ENCODE results near the gene CD48. TPM values are rescaled to one million over a fixed set of nuclear protein-coding genes. Genes with fewer than 3 reads are reported as not detected.

CD48 gene
- total RNA-seq, 1 donor from 2014 or later: not detected

GRCh38 chr1:160742428-160743127 is 31.0 kb upstream of the CD48 start:
- Mint-ChIP-seq H3K27ac (ENCODE audit: unreplicated experiment) (no peak overlapping the region), H3K4me3 (ENCODE audit: unreplicated experiment) (no peak overlapping the region), H3K9me3 (ENCODE audit: unreplicated experiment) (peaks cover 2% of the 10 kb centered on the region), H3K36me3 (ENCODE audit: unreplicated experiment) (no peaks in the 10 kb centered on the region), H3K27me3 (ENCODE audit: unreplicated experiment) (no peaks in the 10 kb centered on the region), H3K4me1 (ENCODE audit: low read depth, unreplicated experiment) (no peaks in the 10 kb centered on the region)
- DNase-seq: no peak
- no peak for TF ChIP-seq CTCF (IDR thresholded peaks at IDR 0.05; ENCODE audit: partially characterized antibody, unreplicated experiment)

- no peak for DNase-seq
- TF ChIP-seq CTCF (IDR thresholded peaks at IDR 0.05; ENCODE audit: partially characterized antibody, unreplicated experiment): no peak
- no peak overlapping the region for H3K27ac Mint-ChIP-seq (ENCODE audit: unreplicated experiment)
- no peaks in the 10 kb centered on the region for H3K36me3 Mint-ChIP-seq (ENCODE audit: unreplicated experiment)
- no peaks in the 10 kb centered on the region for H3K4me1 Mint-ChIP-seq (ENCODE audit: low read depth, unreplicated experiment)
- peaks cover 2% of the 10 kb centered on the region for H3K9me3 Mint-ChIP-seq (ENCODE audit: unreplicated experiment)
- H3K4me3 Mint-ChIP-seq (ENCODE audit: unreplicated experiment): no peak overlapping the region
- H3K27me3 Mint-ChIP-seq (ENCODE audit: unreplicated experiment): no peaks in the 10 kb centered on the region
Measured at GRCh38 chr1:160741612-160742348, 30.2 kb upstream of the CD48 start.

- Mint-ChIP-seq H3K4me3 (ENCODE audit: unreplicated experiment) (no peak overlapping the region), H3K9me3 (ENCODE audit: unreplicated experiment) (peaks cover 3% of the 10 kb centered on the region), H3K4me1 (ENCODE audit: low read depth, unreplicated experiment) (no peaks in the 10 kb centered on the region), H3K36me3 (ENCODE audit: unreplicated experiment) (no peaks in the 10 kb centered on the region), H3K27me3 (ENCODE audit: unreplicated experiment) (no peaks in the 10 kb centered on the region), H3K27ac (ENCODE audit: unreplicated experiment) (no peak overlapping the region)
- no peak for DNase-seq
- no peak for TF ChIP-seq CTCF (IDR thresholded peaks at IDR 0.05; ENCODE audit: partially characterized antibody, unreplicated experiment)
Measured at GRCh38 chr1:160741092-160741501, 29.5 kb upstream of the CD48 start.

- no peaks in the 10 kb centered on the region for H3K36me3 Mint-ChIP-seq (ENCODE audit: unreplicated experiment)
- no peak for TF ChIP-seq CTCF (IDR thresholded peaks at IDR 0.05; ENCODE audit: partially characterized antibody, unreplicated experiment)
- H3K9me3 Mint-ChIP-seq (ENCODE audit: unreplicated experiment): peaks cover 6% of the 10 kb centered on the region
- H3K4me3 Mint-ChIP-seq (ENCODE audit: unreplicated experiment): no peak overlapping the region
- H3K27me3 Mint-ChIP-seq (ENCODE audit: unreplicated experiment): no peaks in the 10 kb centered on the region
- no peak overlapping the region for H3K27ac Mint-ChIP-seq (ENCODE audit: unreplicated experiment)
- no peaks in the 10 kb centered on the region for H3K4me1 Mint-ChIP-seq (ENCODE audit: low read depth, unreplicated experiment)
- DNase-seq: no peak
Measured at GRCh38 chr1:160740133-160740688, 28.6 kb upstream of the CD48 start.

GRCh38 chr1:160739098-160739511 is 27.5 kb upstream of the CD48 start, which contains the start of gene SLAMF7:
Gene SLAMF7 (plus strand): TSS chr1:160739247. CDS start chr1:160739302, 55 bp downstream.
- peaks cover 5% of the 10 kb centered on the region for H3K36me3 Mint-ChIP-seq (ENCODE audit: unreplicated experiment)
- H3K4me3 Mint-ChIP-seq (ENCODE audit: unreplicated experiment): no peak within 1 kb of the TSS
- no peak for DNase-seq
- TF ChIP-seq CTCF (IDR thresholded peaks at IDR 0.05; ENCODE audit: partially characterized antibody, unreplicated experiment): no peak
- no peak within 1 kb of the TSS for H3K27ac Mint-ChIP-seq (ENCODE audit: unreplicated experiment)
- H3K4me1 Mint-ChIP-seq (ENCODE audit: low read depth, unreplicated experiment): no peaks in the 10 kb centered on the region
- no peaks in the 10 kb centered on the region for H3K27me3 Mint-ChIP-seq (ENCODE audit: unreplicated experiment)
- peaks cover 6% of the 10 kb centered on the region for H3K9me3 Mint-ChIP-seq (ENCODE audit: unreplicated experiment)

All from glutamatergic neuron (in vitro differentiated cells).